Amygdala (tissue), 56 donors: ENCODE data around the gene TENT4A.
A peak's percentile ranks its signal among the peaks of the same experiment; 100 is the strongest.

Source experiments
- DNase-seq, 56 donors: peaks; one replicate each; lab custom pipeline; 2025; lab: John Stamatoyannopoulos, UW

The TENT4A gene

GRCh38 chr5:6716629-6717149 is 3.5 kb downstream of the TENT4A start:
- no peak for DNase-seq

- DNase-seq, result no peak
These were observed 4.0 kb downstream of the TENT4A start for GRCh38 chr5:6717247-6717646.

GRCh38 chr5:6717687-6718086 is 4.5 kb downstream of the TENT4A start:
- no peak for DNase-seq

GRCh38 chr5:6718161-6718681 is 5.0 kb downstream of the TENT4A start:
- DNase-seq, result no peak

GRCh38 chr5:6718718-6719117 is 5.5 kb downstream of the TENT4A start:
- DNase-seq, result no peak

- DNase-seq, result no peak
These were observed 6.2 kb downstream of the TENT4A start for GRCh38 chr5:6719417-6719816.

GRCh38 chr5:6719896-6720560 is 6.8 kb downstream of the TENT4A start:
- DNase-seq, result no peak

- DNase-seq, result no peak
These were observed 7.3 kb downstream of the TENT4A start for GRCh38 chr5:6720561-6720921.

GRCh38 chr5:6721442-6721841 is 8.2 kb downstream of the TENT4A start:
- DNase-seq, result peak in 1 of 56 donors; percentile 27

- DNase-seq, result no peak
These were observed 8.8 kb downstream of the TENT4A start for GRCh38 chr5:6722015-6722414.

- no peak for DNase-seq
These were observed 10.0 kb downstream of the TENT4A start for GRCh38 chr5:6723122-6723815.

GRCh38 chr5:6723816-6724300 is 10.6 kb downstream of the TENT4A start:
- DNase-seq, result no peak

- no peak for DNase-seq
These were observed 11.2 kb downstream of the TENT4A start for GRCh38 chr5:6724321-6724929.

GRCh38 chr5:6725421-6725820 is 12.2 kb downstream of the TENT4A start:
- no peak for DNase-seq

GRCh38 chr5:6726006-6726405 is 12.8 kb downstream of the TENT4A start:
- no peak for DNase-seq

- DNase-seq, result no peak
These were observed 14.0 kb downstream of the TENT4A start for GRCh38 chr5:6727231-6727630.

- DNase-seq, result no peak
These were observed 15.0 kb downstream of the TENT4A start for GRCh38 chr5:6728011-6728794.

GRCh38 chr5:6728795-6729183 is 15.6 kb downstream of the TENT4A start:
- DNase-seq, result no peak

- no peak for DNase-seq
These were observed 16.4 kb downstream of the TENT4A start for GRCh38 chr5:6729386-6730310.
